WERI-Rb-1 (cell line): Measurements from ENCODE around the gene UBAP2L.

ENCODE experiments used
- DNase-seq: peaks from one replicate; pipeline ENCODE4 v3.0.0-alpha.2; 2020
- H3K27ac ChIP-seq: fragments of 250-450 bp; sonication (Bioruptor Pico); 2 replicates; pipeline ENCODE4 v1.5.1; 2020; ENCODE audit warnings: mild to moderate bottlenecking, moderate library complexity
- H3K27me3 ChIP-seq: fragments of 250-450 bp; sonication (Bioruptor Pico); 2 replicates; pipeline ENCODE4 v1.5.1; 2021; ENCODE audit warnings: mild to moderate bottlenecking, low read depth, moderate library complexity; ENCODE audit not compliant: insufficient read depth, severe bottlenecking
- H3K36me3 ChIP-seq: fragments of 250-450 bp; sonication (Bioruptor Pico); 2 replicates; pipeline ENCODE4 v1.5.1; 2020; ENCODE audit warnings: mild to moderate bottlenecking, moderate library complexity
- H3K4me3 ChIP-seq: 2 replicates; pipeline ENCODE4 v1.5.1; 2011; ENCODE audit warnings: low read depth, mild to moderate bottlenecking, control low read depth, low read length
- H3K9me3 ChIP-seq: fragments of 250-450 bp; sonication (Bioruptor Pico); 2 replicates; pipeline ENCODE4 v1.5.1; 2021; ENCODE audit warnings: mild to moderate bottlenecking, moderate library complexity; ENCODE audit not compliant: severe bottlenecking
- CTCF ChIP-seq: IDR thresholded peaks from 2 replicates; pipeline ENCODE4 v1.5.1; 2011; ENCODE audit warnings: low read depth, mild to moderate bottlenecking, control low read depth, inconsistent platforms, low read length

The UBAP2L gene

GRCh38 chr1:154183046-154183915 lies 37.5 kb upstream of the UBAP2L start:
- H3K36me3 ChIP-seq, result peaks cover 27% of the 10 kb centered on the region
- H3K27me3 ChIP-seq, result no peaks in the 10 kb centered on the region
- no peaks in the 10 kb centered on the region for H3K9me3 ChIP-seq
- H3K4me3 ChIP-seq, result peak overlapping the region; percentile 74
- peak; percentile 100 for DNase-seq
- H3K27ac ChIP-seq, result peak overlapping the region; percentile 81
- 0 out of 2 replicates have a peak, but pooled peaks have one; percentile 16 for TF ChIP-seq CTCF

GRCh38 chr1:154186177-154186576 lies 34.6 kb upstream of the UBAP2L start:
- H3K9me3 ChIP-seq, result no peaks in the 10 kb centered on the region

GRCh38 chr1:154186852-154187501 lies 33.8 kb upstream of the UBAP2L start:
- no peak overlapping the region for H3K4me3 ChIP-seq
- TF ChIP-seq CTCF, result no peak
- no peak overlapping the region for H3K27ac ChIP-seq
- no peak for DNase-seq
- H3K36me3 ChIP-seq, result peaks cover 3% of the 10 kb centered on the region; the same call in 1 of the 2 replicates
- no peaks in the 10 kb centered on the region for H3K9me3 ChIP-seq
- H3K27me3 ChIP-seq, result peaks cover 12% of the 10 kb centered on the region

More at GRCh38 chr1:154186177-154186576, 34.6 kb upstream of the UBAP2L start:
- peak; percentile 99 for DNase-seq
- peaks cover 4% of the 10 kb centered on the region for H3K27me3 ChIP-seq
- TF ChIP-seq CTCF, result peak; percentile 98
- 0 out of 2 replicates have a peak overlapping the region, but pooled peaks have one; percentile 6 for H3K27ac ChIP-seq
- peaks cover 9% of the 10 kb centered on the region for H3K36me3 ChIP-seq
- H3K4me3 ChIP-seq, result no peak overlapping the region

GRCh38 chr1:154190550-154190949 lies 30.2 kb upstream of the UBAP2L start:
- TF ChIP-seq CTCF, result no peak
- Histone ChIP-seq H3K27ac (no peak overlapping the region), H3K27me3 (peaks cover 38% of the 10 kb centered on the region), H3K36me3 (no peaks in the 10 kb centered on the region), H3K4me3 (no peak overlapping the region), H3K9me3 (peaks cover 2% of the 10 kb centered on the region)
- DNase-seq, result no peak

- no peak for DNase-seq
- Histone ChIP-seq H3K27me3 (peaks cover 38% of the 10 kb centered on the region), H3K27ac (no peak within 1 kb of the TSS), H3K36me3 (no peaks in the 10 kb centered on the region), H3K4me3 (no peak within 1 kb of the TSS), H3K9me3 (peaks cover 2% of the 10 kb centered on the region)
- no peak for TF ChIP-seq CTCF
Measured at GRCh38 chr1:154191990-154192461, 28.7 kb upstream of the UBAP2L start, which contains the start of gene TPM3. TSS of gene TPM3 (minus strand) at chr1:154192100. CDS start at chr1:154192018, 82 bp downstream.
